ENCODE results near the gene SYN1. TPM values are rescaled to one million over a fixed set of nuclear protein-coding genes. Genes with fewer than 3 reads are reported as not detected.
A peak's percentile ranks its signal among the peaks of the same experiment; 100 is the strongest.

SYN1 gene
- total RNA-seq, 2 experiments from 2014 or later, result 0.12 to 0.36 TPM

DNA sequence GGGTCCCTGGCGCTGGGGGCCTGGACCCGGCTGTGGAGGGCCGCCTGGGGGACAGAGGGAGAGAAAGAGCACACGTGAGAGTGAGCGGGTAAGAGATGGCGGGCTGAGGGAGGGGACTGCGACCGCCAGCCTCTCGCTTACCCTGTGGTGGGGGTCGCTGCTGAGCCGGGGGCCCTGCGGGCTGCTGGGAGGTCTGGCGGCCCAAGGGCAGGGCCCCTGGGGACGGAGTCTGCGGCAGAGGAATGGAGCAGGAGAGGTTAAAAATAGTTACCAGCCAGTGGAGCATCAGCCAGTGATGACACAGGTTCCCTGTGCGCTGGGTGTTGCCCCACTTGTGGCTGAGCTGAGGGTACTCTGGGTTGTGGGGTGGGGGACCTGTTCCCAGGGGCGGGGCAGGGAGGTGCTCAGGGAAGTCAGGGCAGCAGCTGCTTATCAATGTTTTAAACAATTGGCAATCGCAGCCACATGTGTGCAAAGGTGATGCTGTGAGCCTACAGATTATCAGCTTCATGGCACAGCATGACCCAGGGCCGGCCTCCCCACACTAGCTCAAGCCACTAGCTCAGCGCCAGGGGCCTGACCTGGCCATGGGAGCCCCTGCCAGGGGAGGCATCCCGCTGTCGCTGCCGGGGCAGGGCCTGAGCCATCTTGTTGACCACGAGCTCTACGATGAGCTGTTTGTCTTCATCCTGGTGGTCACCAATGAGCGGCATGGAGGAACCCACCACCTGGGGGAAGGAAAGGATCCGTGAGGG, 44.9 kb downstream of the SYN1 start:
- Mint-ChIP-seq H3K4me1 (ENCODE audit: low read depth) (peaks cover 20% of the 10 kb centered on the region), H3K36me3 (ENCODE audit: low read depth) (peaks cover 9% of the 10 kb centered on the region), H3K4me3 (no peak overlapping the region), H3K27me3 (ENCODE audit: low read depth) (no peaks in the 10 kb centered on the region), H3K27ac (no peak overlapping the region), H3K9me3 (no peaks in the 10 kb centered on the region)
- intact Hi-C loops (cut with micrococcal nuclease), result no loop called here
- DNase-seq, result no peak
- CTCF ChIA-PET, result no interaction called here

DNA sequence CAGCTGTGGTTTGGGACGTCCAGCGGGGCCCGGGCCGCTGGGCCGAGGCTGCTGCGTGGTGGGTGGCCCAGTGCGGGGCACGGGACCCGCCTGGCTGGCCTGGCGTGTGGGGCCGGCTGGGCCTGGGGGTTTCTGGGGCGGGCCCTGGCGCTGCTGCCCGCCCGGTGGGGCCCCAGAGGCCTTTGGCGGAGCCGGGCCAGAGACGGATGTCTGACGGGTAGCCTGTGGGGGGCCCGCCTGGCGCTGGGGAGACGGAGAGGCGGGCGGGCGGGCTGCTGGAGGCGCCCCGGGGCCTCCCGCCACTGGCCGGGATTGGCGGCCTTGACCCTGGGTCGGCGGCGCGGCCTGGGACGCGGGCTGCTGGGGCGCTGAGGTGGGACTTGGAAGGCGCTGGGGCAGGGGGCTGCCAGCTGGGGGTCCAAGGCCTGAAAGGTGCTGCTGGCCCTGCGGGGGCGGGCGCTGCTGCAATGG, 45.5 kb downstream of the SYN1 start:
- Mint-ChIP-seq H3K4me3 (no peak overlapping the region), H3K27me3 (ENCODE audit: low read depth) (no peaks in the 10 kb centered on the region), H3K27ac (no peak overlapping the region), H3K9me3 (no peaks in the 10 kb centered on the region), H3K36me3 (ENCODE audit: low read depth) (peaks cover 12% of the 10 kb centered on the region), H3K4me1 (ENCODE audit: low read depth) (peaks cover 15% of the 10 kb centered on the region)
- intact Hi-C loops (cut with micrococcal nuclease), result no loop called here
- CTCF ChIA-PET, result interaction anchor here (0.6 kb wide), 1 partner anchor 12 kb away, joined by 3 read pairs; no protein-coding TSS in a partner anchor
- DNase-seq, result no peak

DNA sequence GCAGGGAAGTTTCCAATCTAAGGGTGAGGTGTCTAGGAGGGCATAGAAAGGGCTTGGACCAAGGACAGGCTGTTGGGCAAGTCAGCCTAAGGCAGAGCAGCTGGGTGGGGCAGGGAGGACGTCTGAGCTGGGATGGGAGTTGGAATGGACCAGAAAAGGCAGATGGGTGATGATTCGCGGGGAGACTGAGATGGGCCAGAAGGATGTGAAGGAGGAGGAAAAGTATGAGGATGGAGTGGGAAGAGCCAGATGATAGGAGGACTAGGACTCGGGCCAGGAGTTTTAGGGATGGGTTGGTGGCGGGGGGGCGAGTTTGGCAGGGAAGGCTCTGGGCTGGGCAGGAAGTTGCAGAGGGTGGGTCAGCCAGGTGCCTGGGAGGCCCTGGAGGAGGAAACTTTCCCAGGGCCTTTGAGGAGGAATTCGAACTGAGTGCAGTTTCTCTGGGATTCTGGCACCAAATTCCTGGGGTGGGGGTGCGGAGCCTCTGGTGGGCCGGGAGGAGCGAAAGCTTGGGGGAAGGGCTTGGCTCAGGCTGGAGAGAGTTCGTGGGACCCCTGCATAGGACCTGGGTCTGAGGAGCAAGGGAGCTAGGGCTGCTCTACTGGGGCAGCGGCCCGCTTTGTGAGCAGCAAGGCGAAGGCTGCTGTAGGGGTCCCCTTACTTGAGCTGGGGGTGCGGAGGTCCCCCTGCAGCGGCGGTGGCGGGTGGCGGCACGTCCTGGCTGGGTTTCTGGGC, 46.1 kb downstream of the SYN1 start:
- Mint-ChIP-seq H3K9me3 (no peaks in the 10 kb centered on the region), H3K27ac (no peak overlapping the region), H3K4me3 (peak overlapping the region; percentile 19), H3K4me1 (ENCODE audit: low read depth) (peaks cover 11% of the 10 kb centered on the region), H3K36me3 (ENCODE audit: low read depth) (peaks cover 13% of the 10 kb centered on the region), H3K27me3 (ENCODE audit: low read depth) (no peaks in the 10 kb centered on the region)
- no peak for DNase-seq
- CTCF ChIA-PET, result interaction anchor here (0.6 kb wide), 1 partner anchor 11 kb away, joined by 3 read pairs; no protein-coding TSS in a partner anchor
- intact Hi-C loops (cut with micrococcal nuclease), result no loop called here

DNA sequence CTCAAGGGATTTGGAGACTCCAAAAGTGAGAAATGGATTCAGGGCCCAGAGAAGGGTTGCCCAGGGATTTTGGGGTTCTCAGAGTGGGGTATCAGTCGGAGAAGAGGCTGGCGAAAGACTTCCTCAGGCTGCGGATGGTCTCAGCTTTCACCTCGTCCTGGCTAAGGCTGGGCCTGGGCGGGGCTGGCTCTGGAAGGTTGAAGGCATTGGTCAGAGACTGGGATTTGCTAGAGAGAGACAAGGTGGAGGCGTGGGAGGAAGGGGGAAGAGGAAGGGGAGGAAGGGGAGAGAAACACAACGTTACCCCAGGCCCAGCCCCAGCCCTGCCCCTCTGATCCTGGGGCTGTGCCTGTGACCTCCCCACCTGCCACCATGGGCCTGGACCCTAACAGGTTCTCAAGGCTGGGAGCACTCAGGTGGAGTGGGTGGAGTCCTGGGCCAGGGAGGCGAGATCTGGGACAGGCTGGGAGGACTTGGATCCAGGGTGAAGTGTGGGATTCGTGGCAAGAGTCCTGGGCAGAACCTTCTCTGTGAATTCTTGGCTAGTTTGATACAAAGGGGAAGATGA, 46.8 kb downstream of the SYN1 start:
- CTCF ChIA-PET, result no interaction called here
- Mint-ChIP-seq H3K27me3 (ENCODE audit: low read depth) (no peaks in the 10 kb centered on the region), H3K27ac (peak overlapping the region; percentile 66), H3K36me3 (ENCODE audit: low read depth) (peaks cover 16% of the 10 kb centered on the region), H3K4me3 (no peak overlapping the region), H3K4me1 (ENCODE audit: low read depth) (peaks cover 8% of the 10 kb centered on the region), H3K9me3 (no peaks in the 10 kb centered on the region)
- no peak for DNase-seq
- intact Hi-C loops (cut with micrococcal nuclease), result no loop called here

GRCh38 chrX:47571896-47572295, 47.8 kb downstream of the SYN1 start:
- intact Hi-C loops (cut with micrococcal nuclease), result no loop called here
- CTCF ChIA-PET, result no interaction called here
- Mint-ChIP-seq H3K27ac (no peak overlapping the region), H3K27me3 (ENCODE audit: low read depth) (no peaks in the 10 kb centered on the region), H3K36me3 (ENCODE audit: low read depth) (peaks cover 17% of the 10 kb centered on the region), H3K4me1 (ENCODE audit: low read depth) (peaks cover 10% of the 10 kb centered on the region), H3K4me3 (no peak overlapping the region), H3K9me3 (no peaks in the 10 kb centered on the region)
- no peak for DNase-seq

- intact Hi-C loops (cut with micrococcal nuclease), result no loop called here
- no peaks in the 10 kb centered on the region for H3K27me3 Mint-ChIP-seq (ENCODE audit: low read depth)
- DNase-seq, result no peak
- H3K4me3 Mint-ChIP-seq, result no peak overlapping the region
- no peaks in the 10 kb centered on the region for H3K9me3 Mint-ChIP-seq
- peaks cover 17% of the 10 kb centered on the region for H3K36me3 Mint-ChIP-seq (ENCODE audit: low read depth)
- H3K27ac Mint-ChIP-seq, result no peak overlapping the region
- CTCF ChIA-PET, result no interaction called here
- H3K4me1 Mint-ChIP-seq (ENCODE audit: low read depth), result peaks cover 10% of the 10 kb centered on the region
Measured at GRCh38 chrX:47571215-47571614, 48.4 kb downstream of the SYN1 start.

- Mint-ChIP-seq H3K27me3 (ENCODE audit: low read depth) (no peaks in the 10 kb centered on the region), H3K36me3 (ENCODE audit: low read depth) (peaks cover 17% of the 10 kb centered on the region), H3K9me3 (no peaks in the 10 kb centered on the region), H3K27ac (no peak overlapping the region), H3K4me1 (ENCODE audit: low read depth) (peaks cover 10% of the 10 kb centered on the region), H3K4me3 (no peak overlapping the region)
- intact Hi-C loops (cut with micrococcal nuclease), result no loop called here
- CTCF ChIA-PET, result no interaction called here
- DNase-seq, result no peak
Measured at GRCh38 chrX:47570794-47571193, 48.9 kb downstream of the SYN1 start.

GRCh38 chrX:47568656-47569295, 50.9 kb downstream of the SYN1 start:
- peaks cover 20% of the 10 kb centered on the region for H3K4me1 Mint-ChIP-seq (ENCODE audit: low read depth)
- no peaks in the 10 kb centered on the region for H3K9me3 Mint-ChIP-seq
- peaks cover 23% of the 10 kb centered on the region for H3K36me3 Mint-ChIP-seq (ENCODE audit: low read depth)
- no peak overlapping the region for H3K4me3 Mint-ChIP-seq
- no peaks in the 10 kb centered on the region for H3K27me3 Mint-ChIP-seq (ENCODE audit: low read depth)
- peak; percentile 47 for DNase-seq
- no peak overlapping the region for H3K27ac Mint-ChIP-seq
- intact Hi-C loops (cut with micrococcal nuclease), result no loop called here
- CTCF ChIA-PET, result interaction anchor here (0.7 kb wide), 1 partner anchor 369 kb away, joined by 5 read pairs; no protein-coding TSS in a partner anchor

- CTCF ChIA-PET, result no interaction called here
- H3K27me3 Mint-ChIP-seq (ENCODE audit: low read depth), result no peaks in the 10 kb centered on the region
- H3K4me3 Mint-ChIP-seq, result no peak overlapping the region
- intact Hi-C loops (cut with micrococcal nuclease), result no loop called here
- peaks cover 26% of the 10 kb centered on the region for H3K4me1 Mint-ChIP-seq (ENCODE audit: low read depth)
- DNase-seq, result no peak
- no peak overlapping the region for H3K27ac Mint-ChIP-seq
- H3K9me3 Mint-ChIP-seq, result no peaks in the 10 kb centered on the region
- peaks cover 27% of the 10 kb centered on the region for H3K36me3 Mint-ChIP-seq (ENCODE audit: low read depth)
Measured at GRCh38 chrX:47566841-47567240, 52.8 kb downstream of the SYN1 start.

DNA sequence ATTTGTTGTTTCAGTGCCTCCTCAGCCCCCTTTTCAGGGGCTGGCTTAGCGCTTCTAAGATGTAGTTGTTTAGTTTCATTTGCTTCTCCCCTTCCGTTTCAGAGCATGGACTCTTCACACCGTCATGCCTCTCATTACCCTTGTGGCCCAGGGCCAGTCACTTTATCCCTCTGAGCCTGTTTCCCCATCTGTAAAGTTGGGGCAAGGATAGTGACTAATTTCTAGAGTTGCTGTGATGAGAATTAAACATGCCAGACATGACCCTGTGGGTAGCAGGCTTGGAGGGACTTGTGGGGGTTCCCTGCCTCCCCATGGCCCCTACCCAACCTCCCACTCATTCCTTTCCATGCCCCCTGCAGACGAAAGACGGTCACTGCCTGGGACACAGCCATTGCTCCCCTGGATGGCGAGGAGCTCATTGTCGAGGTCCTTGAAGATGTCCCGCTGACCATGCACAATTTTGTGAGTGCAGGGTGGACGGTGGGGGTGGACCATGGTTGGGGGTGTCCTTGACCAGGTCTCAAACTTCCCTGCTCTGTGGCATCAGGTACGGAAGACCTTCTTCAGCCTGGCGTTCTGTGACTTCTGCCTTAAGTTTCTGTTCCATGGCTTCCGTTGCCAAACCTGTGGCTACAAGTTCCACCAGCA, 55.1 kb downstream of the SYN1 start:
- Mint-ChIP-seq H3K27ac (peak overlapping the region; percentile 54), H3K4me1 (ENCODE audit: low read depth) (peaks cover 34% of the 10 kb centered on the region), H3K36me3 (ENCODE audit: low read depth) (peaks cover 21% of the 10 kb centered on the region), H3K9me3 (no peaks in the 10 kb centered on the region), H3K4me3 (peak overlapping the region; percentile 11), H3K27me3 (ENCODE audit: low read depth) (no peaks in the 10 kb centered on the region)
- intact Hi-C loops (cut with micrococcal nuclease), result loop anchor here (5.0 kb wide), 1 partner anchor 458 kb away; no protein-coding TSS in a partner anchor
- CTCF ChIA-PET, result no interaction called here
- no peak for DNase-seq

DNA sequence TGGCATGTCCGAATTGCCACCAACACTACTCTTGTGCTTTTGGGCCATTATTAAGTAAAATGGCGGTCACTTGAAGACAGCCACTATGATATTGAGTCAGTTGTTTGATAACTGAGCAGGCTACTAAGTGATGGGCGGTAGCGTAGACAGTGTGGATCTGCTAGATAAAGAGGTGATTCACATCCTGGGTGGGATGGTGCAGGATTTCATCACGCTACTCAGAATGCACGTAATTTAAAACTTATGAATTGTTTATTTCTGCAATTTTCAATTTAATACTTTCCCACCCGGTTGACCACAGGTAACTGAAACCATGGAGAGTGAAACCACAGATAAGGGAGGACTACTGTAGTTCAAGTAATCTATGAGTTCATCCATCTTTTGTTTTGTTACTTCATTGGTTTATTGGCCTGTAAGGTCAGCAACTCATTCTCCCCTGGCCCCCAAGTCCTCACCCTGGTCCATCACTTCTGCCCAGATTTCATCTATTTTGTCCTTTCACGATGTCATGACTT, 55.8 kb downstream of the SYN1 start:
- no peaks in the 10 kb centered on the region for H3K27me3 Mint-ChIP-seq (ENCODE audit: low read depth)
- intact Hi-C loops (cut with micrococcal nuclease), result loop anchor here (5.0 kb wide), 1 partner anchor 458 kb away; no protein-coding TSS in a partner anchor
- no peak for DNase-seq
- CTCF ChIA-PET, result no interaction called here
- peak overlapping the region; percentile 54 for H3K27ac Mint-ChIP-seq
- H3K4me1 Mint-ChIP-seq (ENCODE audit: low read depth), result peaks cover 34% of the 10 kb centered on the region
- no peak overlapping the region for H3K4me3 Mint-ChIP-seq
- H3K9me3 Mint-ChIP-seq, result no peaks in the 10 kb centered on the region
- H3K36me3 Mint-ChIP-seq (ENCODE audit: low read depth), result peaks cover 17% of the 10 kb centered on the region
